Ectodermal cell (in vitro differentiated cells): ENCODE data around the gene RBMY1J. TPM values are rescaled to one million over a fixed set of nuclear protein-coding genes. Genes with fewer than 3 reads are reported as not detected.
"Not testable (repeated sequence)": the region's sequence is repeated elsewhere in the genome, so short reads cannot be mapped to it uniquely, and the experiment has no call there.

ENCODE experiments used
- H3K27ac ChIP-seq: 2 replicates; pipeline ENCODE4 v1.7.0; 2013; ENCODE audit warnings: mild to moderate bottlenecking, low read depth, low read length; ENCODE audit not compliant: insufficient read depth, poor library complexity, severe bottlenecking
- H3K27me3 ChIP-seq: 2 replicates; pipeline ENCODE4 v1.7.0; 2013; ENCODE audit warnings: mild to moderate bottlenecking, low read length; ENCODE audit not compliant: insufficient read depth, control insufficient read depth, poor library complexity, severe bottlenecking
- H3K36me3 ChIP-seq: one replicate; pipeline ENCODE4 v1.7.0; 2013; ENCODE audit warnings: low read length; ENCODE audit not compliant: control insufficient read depth, insufficient read depth
- H3K4me1 ChIP-seq: one replicate; pipeline ENCODE4 v1.7.0; 2013; ENCODE audit warnings: low read length; ENCODE audit not compliant: control insufficient read depth, insufficient read depth
- H3K4me3 ChIP-seq: 2 replicates; pipeline ENCODE4 v1.7.0; 2013; ENCODE audit warnings: low read depth, low read length, control low read depth; ENCODE audit not compliant: insufficient read depth
- H3K9me3 ChIP-seq: 2 replicates; pipeline ENCODE4 v1.7.0; 2013; ENCODE audit warnings: mild to moderate bottlenecking, low read length, moderate library complexity; ENCODE audit not compliant: control insufficient read depth
- WGBS, 2 experiments: methylation state at CpG; one replicate each; pipeline ENCODE4 v1.1.7; 2013; ENCODE audit warnings: missing lambda C conversion rate in 2 of 2; 5-methylcytosine and 5-hydroxymethylcytosine counted together
- polyA plus RNA-seq, 4 experiments: library from polyadenylated mRNA; stranded (reverse); fragments of 50-300 nt; gene quantifications; one replicate each; pipeline ENCODE4 v1.2.3, GENCODE V29; 2013

The RBMY1J gene
- polyA plus RNA-seq (2013, experiment 1 of 4) = not detected
- polyA plus RNA-seq (2013, experiment 2 of 4) = not detected
- polyA plus RNA-seq (2013, experiment 3 of 4) = not detected
- not detected for polyA plus RNA-seq (2013, experiment 4 of 4)

GRCh38 chrY:22403110-22403509, at the start of gene RBMY1J:
RBMY1J (plus strand) TSS chrY:22403410; CDS start chrY:22405448, 2,038 bp downstream.
- WGBS, 2 experiments = no CpG with 5 or more reads among the region's 26 CpGs

GRCh38 chrY:22367416-22367815, 35.8 kb upstream of the RBMY1J start:
- Histone ChIP-seq H3K36me3 (no peaks in the 10 kb centered on the region), H3K4me1 (no peaks in the 10 kb centered on the region), H3K27me3 (no peaks in the 10 kb centered on the region), H3K27ac (no peak overlapping the region), H3K9me3 (no peaks in the 10 kb centered on the region), H3K4me3 (no peak overlapping the region)
- WGBS, 2 experiments = 81 to 82% methylated on average over 14 of the region's 14 CpGs

More at GRCh38 chrY:22403110-22403509, at the start of gene RBMY1J:
- not testable (repeated sequence) for H3K4me3 ChIP-seq, H3K4me1 ChIP-seq, H3K27me3 ChIP-seq, H3K27ac ChIP-seq, H3K9me3 ChIP-seq, H3K36me3 ChIP-seq

GRCh38 chrY:22370623-22371022, 32.6 kb upstream of the RBMY1J start:
- Histone ChIP-seq H3K4me1 (no peaks in the 10 kb centered on the region), H3K36me3 (no peaks in the 10 kb centered on the region), H3K27me3 (no peaks in the 10 kb centered on the region), H3K27ac (no peak overlapping the region), H3K9me3 (no peaks in the 10 kb centered on the region), H3K4me3 (no peak overlapping the region)

- Histone ChIP-seq H3K27me3 (no peaks in the 10 kb centered on the region), H3K27ac (no peak overlapping the region), H3K9me3 (no peaks in the 10 kb centered on the region), H3K36me3 (no peaks in the 10 kb centered on the region), H3K4me1 (no peaks in the 10 kb centered on the region), H3K4me3 (no peak overlapping the region)
Measured at GRCh38 chrY:22373494-22373893, 29.7 kb upstream of the RBMY1J start.

- no CpG with 5 or more reads among the region's 8 CpGs for WGBS, 2 experiments
- H3K27ac ChIP-seq, H3K9me3 ChIP-seq, H3K4me3 ChIP-seq, H3K4me1 ChIP-seq, H3K27me3 ChIP-seq, H3K36me3 ChIP-seq: not testable (repeated sequence)
Measured at GRCh38 chrY:22444718-22445396, 41.6 kb downstream of the RBMY1J start.

- no CpG with 5 or more reads among the region's 8 CpGs for WGBS, 2 experiments
- H3K27me3 ChIP-seq = not testable (repeated sequence)
Measured at GRCh38 chrY:22455522-22455921, 52.3 kb downstream of the RBMY1J start.

GRCh38 chrY:22461962-22462361, 58.8 kb downstream of the RBMY1J start:
- no CpG with 5 or more reads among the region's 10 CpGs for WGBS, 2 experiments
- H3K4me1 ChIP-seq, H3K36me3 ChIP-seq, H3K9me3 ChIP-seq, H3K27ac ChIP-seq, H3K27me3 ChIP-seq, H3K4me3 ChIP-seq: not testable (repeated sequence)

More at GRCh38 chrY:22455522-22455921, 52.3 kb downstream of the RBMY1J start:
- not testable (repeated sequence) for H3K36me3 ChIP-seq, H3K9me3 ChIP-seq, H3K4me1 ChIP-seq, H3K27ac ChIP-seq, H3K4me3 ChIP-seq
